ENCODE results near the gene FYCO1. TPM values are rescaled to one million over a fixed set of nuclear protein-coding genes. Genes with fewer than 3 reads are reported as not detected.

FYCO1 gene
- total RNA-seq, 1 donor from 2014 or later: 14.9 TPM

- TF ChIP-seq, protein P1, sequence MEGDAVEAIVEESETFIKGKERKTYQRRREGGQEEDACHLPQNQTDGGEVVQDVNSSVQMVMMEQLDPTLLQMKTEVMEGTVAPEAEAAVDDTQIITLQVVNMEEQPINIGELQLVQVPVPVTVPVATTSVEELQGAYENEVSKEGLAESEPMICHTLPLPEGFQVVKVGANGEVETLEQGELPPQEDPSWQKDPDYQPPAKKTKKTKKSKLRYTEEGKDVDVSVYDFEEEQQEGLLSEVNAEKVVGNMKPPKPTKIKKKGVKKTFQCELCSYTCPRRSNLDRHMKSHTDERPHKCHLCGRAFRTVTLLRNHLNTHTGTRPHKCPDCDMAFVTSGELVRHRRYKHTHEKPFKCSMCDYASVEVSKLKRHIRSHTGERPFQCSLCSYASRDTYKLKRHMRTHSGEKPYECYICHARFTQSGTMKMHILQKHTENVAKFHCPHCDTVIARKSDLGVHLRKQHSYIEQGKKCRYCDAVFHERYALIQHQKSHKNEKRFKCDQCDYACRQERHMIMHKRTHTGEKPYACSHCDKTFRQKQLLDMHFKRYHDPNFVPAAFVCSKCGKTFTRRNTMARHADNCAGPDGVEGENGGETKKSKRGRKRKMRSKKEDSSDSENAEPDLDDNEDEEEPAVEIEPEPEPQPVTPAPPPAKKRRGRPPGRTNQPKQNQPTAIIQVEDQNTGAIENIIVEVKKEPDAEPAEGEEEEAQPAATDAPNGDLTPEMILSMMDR (IDR thresholded peaks at IDR 0.05): no peak
- CTCF ChIA-PET: no interaction called here
- POLR2A ChIA-PET: no interaction called here
Measured at GRCh38 chr3:46025139-46025538, 29.5 kb upstream of the FYCO1 start.

DNA sequence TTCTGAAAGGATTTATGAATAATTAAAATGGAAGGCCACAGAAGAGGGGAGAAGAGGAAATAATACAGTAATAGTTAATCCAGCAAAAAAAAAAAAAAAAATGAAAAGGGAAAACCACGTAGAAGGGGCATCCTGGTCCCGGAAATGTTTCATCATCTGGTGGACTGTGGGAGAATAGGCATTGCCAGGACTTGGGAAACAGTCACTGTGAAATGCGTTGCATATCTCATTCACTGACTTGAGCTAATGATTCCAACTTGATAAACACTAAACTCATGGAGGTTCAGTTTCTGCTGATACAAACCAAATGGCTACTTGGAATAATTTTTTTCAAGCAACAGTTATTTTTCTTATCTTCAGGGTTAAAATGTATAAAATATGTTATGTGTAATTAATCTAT is 28.5 kb upstream of the FYCO1 start:
- Mint-ChIP-seq H3K4me3 (no peak overlapping the region), H3K4me1 (no peaks in the 10 kb centered on the region), H3K27me3 (no peaks in the 10 kb centered on the region), H3K9me3 (peaks cover 7% of the 10 kb centered on the region), H3K27ac (no peak overlapping the region), H3K36me3 (ENCODE audit: low read depth) (no peaks in the 10 kb centered on the region)
- DNase-seq (no peak), ATAC-seq (ENCODE audit: low read depth) (no peak)
- intact Hi-C loops (cut with micrococcal nuclease): no loop called here
- CTCF ChIA-PET: no interaction called here
- TF ChIP-seq, protein P1 (IDR thresholded peaks at IDR 0.05): no peak
- POLR2A ChIA-PET: no interaction called here

More at GRCh38 chr3:46025139-46025538, 29.5 kb upstream of the FYCO1 start:
- H3K4me3 Mint-ChIP-seq: no peak overlapping the region
- no peak for ATAC-seq (ENCODE audit: low read depth)
- no peak overlapping the region for H3K27ac Mint-ChIP-seq
- intact Hi-C loops (cut with micrococcal nuclease): no loop called here
- H3K36me3 Mint-ChIP-seq (ENCODE audit: low read depth): no peaks in the 10 kb centered on the region
- no peak for DNase-seq
- peaks cover 7% of the 10 kb centered on the region for H3K9me3 Mint-ChIP-seq
- peaks cover 10% of the 10 kb centered on the region for H3K4me1 Mint-ChIP-seq
- no peaks in the 10 kb centered on the region for H3K27me3 Mint-ChIP-seq

- ATAC-seq (ENCODE audit: low read depth): no peak
- intact Hi-C loops (cut with micrococcal nuclease): no loop called here
- Mint-ChIP-seq H3K9me3 (peaks cover 7% of the 10 kb centered on the region), H3K4me3 (no peak overlapping the region), H3K36me3 (ENCODE audit: low read depth) (no peaks in the 10 kb centered on the region), H3K4me1 (no peaks in the 10 kb centered on the region), H3K27ac (no peak overlapping the region), H3K27me3 (no peaks in the 10 kb centered on the region)
- DNase-seq: no peak
- TF ChIP-seq, protein P1 (IDR thresholded peaks at IDR 0.05): no peak
- CTCF ChIA-PET: no interaction called here
- POLR2A ChIA-PET: no interaction called here
Measured at GRCh38 chr3:46022909-46023785, 27.5 kb upstream of the FYCO1 start.

- no peak overlapping the region for H3K4me3 Mint-ChIP-seq
- ChIA-PET POLR2A (no interaction called here), CTCF (no interaction called here)
- H3K9me3 Mint-ChIP-seq: no peaks in the 10 kb centered on the region
- TF ChIP-seq, protein P1 (IDR thresholded peaks at IDR 0.05): no peak
- DNase-seq (no peak), ATAC-seq (ENCODE audit: low read depth) (no peak)
- H3K27me3 Mint-ChIP-seq: no peaks in the 10 kb centered on the region
- no peaks in the 10 kb centered on the region for H3K4me1 Mint-ChIP-seq
- H3K36me3 Mint-ChIP-seq (ENCODE audit: low read depth): no peaks in the 10 kb centered on the region
- intact Hi-C loops (cut with micrococcal nuclease): no loop called here
- H3K27ac Mint-ChIP-seq: no peak overlapping the region
Measured at GRCh38 chr3:46021516-46021915, 25.9 kb upstream of the FYCO1 start.

DNA sequence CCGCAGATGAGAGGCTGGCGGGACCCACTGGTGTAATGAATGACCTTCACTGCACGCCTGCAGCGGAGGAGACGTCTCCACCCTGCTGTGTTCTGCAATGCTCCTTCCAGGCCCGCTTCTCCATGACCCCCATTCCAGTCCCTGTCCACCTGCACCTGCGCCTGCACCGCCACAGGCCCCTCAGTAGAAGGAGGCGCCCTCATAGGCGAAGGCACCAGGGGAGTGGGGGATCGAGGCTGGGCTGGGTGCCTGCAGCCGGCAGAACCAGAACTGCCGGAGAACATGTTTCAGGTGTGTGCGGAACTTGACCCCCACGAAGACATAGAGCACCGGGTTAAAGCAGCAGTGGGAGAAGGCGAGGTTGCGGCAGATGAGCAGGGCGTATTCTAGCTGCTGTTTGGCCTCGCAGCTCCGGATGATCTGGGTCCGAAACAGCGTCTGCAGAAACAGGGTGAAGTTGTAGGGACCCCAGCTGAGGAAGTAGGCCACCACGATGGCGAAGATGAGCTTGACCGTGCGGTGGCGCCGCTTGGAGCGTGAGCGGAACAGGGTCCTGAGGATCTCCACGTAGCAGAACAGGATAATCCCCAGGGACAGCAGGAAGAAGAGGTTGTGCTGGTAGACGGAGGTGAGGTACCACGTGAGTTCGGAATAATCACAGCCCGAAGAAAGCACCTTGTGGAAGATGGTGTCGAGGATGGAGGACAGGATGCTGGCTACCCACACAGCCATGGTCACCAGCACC is 25.3 kb upstream of the FYCO1 start:
- Mint-ChIP-seq H3K9me3 (no peaks in the 10 kb centered on the region), H3K36me3 (ENCODE audit: low read depth) (no peaks in the 10 kb centered on the region), H3K4me1 (no peaks in the 10 kb centered on the region), H3K4me3 (no peak overlapping the region), H3K27me3 (no peaks in the 10 kb centered on the region), H3K27ac (no peak overlapping the region)
- DNase-seq (no peak), ATAC-seq (ENCODE audit: low read depth) (no peak)
- POLR2A ChIA-PET: no interaction called here
- TF ChIP-seq, protein P1 (IDR thresholded peaks at IDR 0.05): no peak
- intact Hi-C loops (cut with micrococcal nuclease): no loop called here
- CTCF ChIA-PET: interaction anchor here (1.2 kb wide), 1 partner anchor 59 kb away, joined by 3 read pairs; no protein-coding TSS in a partner anchor
